Sciatic nerve (tissue), 2 donors: ENCODE results near the gene PDCD6IP. TPM values are rescaled to one million over a fixed set of nuclear protein-coding genes. Genes with fewer than 3 reads are reported as not detected.
A peak's percentile ranks its signal among the peaks of the same experiment; 100 is the strongest.

Experiments used
- ATAC-seq: fragments of 200-7000 bp; cut with Tn5 transposase; one replicate; pipeline ENCODE4 v1.9.1; 2020; ENCODE audit warnings: mild to moderate bottlenecking, moderate library complexity
- DNase-seq: peaks from one replicate; pipeline ENCODE4 v3.0.0-alpha.2; 2020; ENCODE audit warnings: low spot score
- intact Hi-C: fragments of 100-400 bp; cut with DNase I; formaldehyde crosslinking; loops from one replicate; pipeline ENCODE4 v1.14.2; 2022
- total RNA-seq: library from RNA; stranded (reverse); fragmentation: NEBNext Ultra II Directional; extraction: Animal tissue kit (Norgen Biotek cat#: 25700); gene quantifications from one replicate; pipeline ENCODE4 v1.2.1, GENCODE V29; 2021
- donor health status: DM: no; HTN: no; CAD: no.
- donor health status: DM: no; HTN: no; CAD: no.

The PDCD6IP gene
- total RNA-seq, 1 donor from 2014 or later = 252 TPM

DNA sequence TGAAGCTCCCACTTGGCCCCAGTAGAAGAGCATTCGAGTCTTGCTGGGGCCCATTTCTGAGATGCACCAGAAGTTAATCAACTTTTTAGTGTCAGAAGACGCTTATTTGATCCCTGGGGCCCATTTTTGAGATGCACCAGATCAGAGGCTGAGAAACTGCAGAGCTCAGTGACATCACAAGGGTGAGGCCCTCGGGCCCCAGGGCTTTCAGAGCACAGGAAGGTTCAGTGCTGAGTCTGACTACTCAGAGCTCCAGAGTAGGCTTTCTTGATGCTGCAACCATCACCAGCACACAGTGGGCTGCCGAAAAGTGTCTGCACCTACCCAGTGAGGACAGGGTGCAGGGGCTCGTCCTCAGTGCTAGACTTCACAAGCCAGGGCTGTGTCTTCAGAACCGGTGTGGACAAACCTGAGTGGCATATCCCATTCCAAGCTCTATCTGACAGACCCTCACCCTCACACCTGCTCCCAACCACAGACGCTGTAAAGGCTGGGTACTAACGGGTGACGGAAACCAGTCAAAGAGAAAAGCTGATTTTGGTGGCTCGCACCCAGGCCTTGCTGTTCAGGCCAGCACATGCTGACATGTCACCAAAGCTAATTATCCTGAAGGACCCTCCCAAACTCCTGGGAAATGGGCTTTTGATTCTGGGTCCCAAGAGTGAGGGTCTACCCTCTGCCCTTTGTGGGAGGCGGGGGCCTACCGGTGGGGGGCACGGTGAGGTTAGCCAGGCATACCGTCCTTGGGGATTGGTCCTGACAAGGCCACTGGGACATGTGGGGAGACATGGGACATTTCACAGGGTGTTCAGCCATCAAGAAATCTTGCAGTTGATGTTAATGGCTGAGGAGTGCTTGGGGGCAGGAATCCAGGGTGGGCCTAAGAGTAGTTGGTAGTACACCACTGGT, 83.0 kb downstream of the PDCD6IP start:
- intact Hi-C loops = no loop called here
- ATAC-seq (no peak), DNase-seq (no peak)

GRCh38 chr3:33882296-33882695, 83.9 kb downstream of the PDCD6IP start:
- no peak for ATAC-seq
- intact Hi-C loops = no loop called here
- no peak for DNase-seq

DNA sequence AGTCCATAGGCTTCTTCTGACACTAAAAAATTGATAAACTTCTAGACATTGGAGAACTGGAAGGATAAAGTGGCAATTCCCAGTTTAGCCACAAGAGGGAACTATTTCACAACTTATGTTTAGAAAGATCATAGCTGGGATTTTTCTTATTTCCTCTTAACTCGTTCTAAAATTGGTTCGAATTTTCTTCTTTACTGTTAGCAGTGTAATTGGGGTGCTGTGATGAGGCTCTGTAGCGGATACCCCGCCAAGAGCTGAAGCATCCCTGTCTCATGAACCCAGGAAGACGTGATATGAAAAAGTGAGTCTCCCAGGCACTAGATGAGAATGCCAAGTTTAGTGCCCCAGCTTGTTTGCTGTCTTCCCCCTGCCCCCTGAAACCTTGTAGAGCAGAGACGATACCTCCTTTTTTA, 85.1 kb downstream of the PDCD6IP start:
- intact Hi-C loops = no loop called here
- ATAC-seq = peak; percentile 52

DNA sequence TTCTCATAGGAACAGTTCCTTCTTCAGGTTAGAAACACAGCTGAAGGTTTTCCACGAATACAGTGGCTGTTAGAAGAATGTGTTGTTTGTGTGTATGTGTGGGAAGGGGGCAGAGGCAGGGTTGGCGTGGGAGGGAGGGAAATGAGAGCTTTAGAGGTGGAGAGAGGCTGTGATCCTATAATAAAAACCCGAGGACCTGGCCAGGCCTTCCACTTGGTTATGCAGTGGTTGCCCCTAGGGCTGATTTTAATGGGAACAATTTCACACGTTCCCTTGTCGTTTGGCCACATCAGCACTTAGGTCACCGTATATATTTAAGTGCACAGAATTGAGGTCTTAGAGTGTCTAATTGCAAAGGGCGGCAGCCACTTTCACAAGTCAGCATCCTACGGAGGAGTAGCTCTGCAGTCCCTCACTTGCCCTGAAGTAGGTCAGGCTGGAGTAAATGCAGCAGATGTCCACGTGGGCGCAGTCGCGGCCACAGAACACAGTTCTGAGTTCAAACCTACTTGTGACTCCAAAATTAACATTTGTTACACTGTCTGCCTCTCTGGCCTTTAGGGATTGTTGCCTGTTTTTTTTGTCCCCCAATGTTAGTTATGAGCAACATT, 85.6 kb downstream of the PDCD6IP start:
- DNase-seq (no peak), ATAC-seq (peak; percentile 87)
- intact Hi-C loops = no loop called here

More for the DNA sequence above, 85.1 kb downstream of the PDCD6IP start:
- no peak for DNase-seq

GRCh38 chr3:33884701-33885100, 86.3 kb downstream of the PDCD6IP start:
- intact Hi-C loops = no loop called here
- peak; percentile 6 for ATAC-seq
- DNase-seq = no peak

DNA sequence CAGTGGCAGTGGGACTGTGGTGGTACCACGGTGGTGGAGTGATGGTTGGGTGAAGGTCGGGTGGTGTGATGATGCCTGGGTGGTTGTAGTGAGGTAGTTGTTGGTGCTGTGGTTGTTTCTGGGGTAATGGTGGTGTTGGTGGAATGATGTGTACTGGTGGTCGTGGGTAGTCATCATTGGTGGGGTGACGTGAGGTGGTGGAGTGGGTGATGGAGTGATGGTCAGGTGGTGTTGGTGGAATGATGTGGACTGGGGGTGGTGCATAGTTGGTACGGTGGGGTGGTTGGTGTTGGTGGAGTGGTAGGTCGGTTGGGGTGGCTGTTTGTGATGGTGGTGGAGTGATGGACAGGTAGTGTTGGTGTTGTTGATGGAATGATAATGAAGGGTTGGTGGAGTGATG, 87.1 kb downstream of the PDCD6IP start:
- ATAC-seq (no peak), DNase-seq (no peak)
- intact Hi-C loops = no loop called here

GRCh38 chr3:33886015-33886414, 87.6 kb downstream of the PDCD6IP start:
- no peak for DNase-seq
- ATAC-seq = no peak
- intact Hi-C loops = no loop called here

GRCh38 chr3:33887478-33887877, 89.0 kb downstream of the PDCD6IP start:
- intact Hi-C loops = no loop called here
- ATAC-seq = no peak
- no peak for DNase-seq

DNA sequence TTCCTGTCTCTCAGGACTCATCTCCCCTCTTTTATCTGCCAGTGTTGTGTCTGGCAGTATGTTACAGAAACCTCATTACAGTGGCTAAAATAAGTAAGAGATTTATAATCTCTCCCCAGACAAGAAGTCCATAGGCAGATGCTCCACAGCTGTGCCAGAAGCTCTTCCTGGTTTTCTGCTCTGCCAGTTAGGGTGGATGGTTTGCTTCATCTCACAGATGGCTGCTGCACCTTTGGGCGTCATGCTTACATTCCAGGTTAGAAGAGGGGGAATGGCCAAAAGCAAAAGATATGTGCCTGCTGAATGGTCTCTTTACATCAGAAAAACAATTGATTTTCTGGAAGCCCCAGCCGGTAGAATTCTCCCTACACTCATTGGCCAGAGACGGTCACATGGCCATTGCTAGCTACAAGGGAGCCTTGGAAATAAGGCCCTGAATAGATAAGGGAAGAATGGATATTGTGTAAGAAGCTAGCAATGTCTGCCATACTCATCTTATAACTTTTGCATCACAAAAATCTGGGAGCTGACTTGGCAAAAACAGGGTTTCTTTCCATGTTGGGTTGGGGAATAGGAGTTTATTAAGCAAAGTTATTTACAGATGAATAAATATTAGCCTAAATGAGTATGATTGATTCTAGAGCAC, 91.1 kb downstream of the PDCD6IP start:
- intact Hi-C loops = no loop called here
- no peak for DNase-seq
- no peak for ATAC-seq

- no peak for ATAC-seq
- no peak for DNase-seq
- intact Hi-C loops = no loop called here
Observed at GRCh38 chr3:33892655-33893054, 94.2 kb downstream of the PDCD6IP start.

DNA sequence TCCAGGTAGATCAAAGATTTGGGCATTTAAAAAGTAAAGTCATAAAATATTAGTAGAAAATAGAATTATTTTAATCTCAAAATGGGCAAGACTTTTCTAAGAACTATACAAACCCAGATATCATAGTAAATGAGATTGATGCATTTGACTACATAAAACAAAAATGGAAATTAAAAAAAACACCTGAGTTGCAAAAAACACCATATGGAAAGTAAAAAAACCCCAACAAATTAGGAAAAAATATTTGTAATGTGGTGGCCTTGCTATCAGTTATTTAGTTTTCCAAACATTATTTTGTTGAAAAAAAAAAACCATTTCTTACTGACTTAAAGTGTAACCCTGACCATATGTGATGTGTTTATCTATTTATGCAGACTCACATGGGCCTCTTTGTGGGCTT, 97.2 kb downstream of the PDCD6IP start:
- DNase-seq (no peak), ATAC-seq (no peak)
- intact Hi-C loops = no loop called here

DNA sequence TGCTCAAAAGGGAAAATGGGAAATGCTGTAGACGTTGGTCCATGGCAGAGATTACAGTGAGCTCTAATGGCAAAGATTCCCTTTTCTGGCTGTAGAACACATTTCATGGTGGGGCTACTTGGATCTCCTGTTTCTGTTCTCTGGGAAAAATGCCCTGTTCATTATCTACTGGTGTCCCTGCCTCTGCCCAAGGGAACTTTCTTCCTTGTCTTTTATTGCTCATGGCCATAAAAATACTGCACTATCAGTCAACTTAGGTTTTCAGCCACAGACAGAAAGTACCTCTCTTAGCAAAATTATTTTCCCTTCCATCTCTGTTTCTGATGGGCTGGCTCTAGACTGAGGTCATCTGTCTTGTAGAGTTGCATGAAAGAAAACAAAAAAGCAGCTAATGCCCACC, 98.9 kb downstream of the PDCD6IP start:
- intact Hi-C loops = no loop called here
- DNase-seq (no peak), ATAC-seq (no peak)

DNA sequence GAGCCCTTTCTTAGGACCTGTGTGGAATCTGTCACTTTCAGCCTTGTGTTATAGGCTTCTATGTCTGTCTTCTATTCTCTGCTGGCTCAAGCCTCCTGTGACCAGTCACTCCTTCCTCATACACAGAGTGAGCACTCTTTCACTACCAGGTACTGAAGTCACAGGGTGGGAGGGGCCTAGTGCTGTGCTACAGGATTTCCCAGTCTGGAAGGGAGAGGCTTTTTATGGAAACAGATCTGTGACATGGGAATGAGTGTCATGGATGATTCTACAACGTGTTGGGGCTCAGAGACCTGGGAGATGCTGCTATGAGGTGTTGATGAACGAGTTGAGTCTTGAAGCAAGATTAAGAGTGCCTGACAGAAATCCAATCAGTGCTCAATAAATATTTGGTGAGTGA, 100.5 kb downstream of the PDCD6IP start:
- intact Hi-C loops = no loop called here
- no peak for DNase-seq
- no peak for ATAC-seq

- ATAC-seq = no peak
- DNase-seq = no peak
- intact Hi-C loops = loop anchor here (5.0 kb wide), 1 partner anchor 68 kb away; no protein-coding TSS in a partner anchor
Observed at GRCh38 chr3:33900440-33900808, 102.0 kb downstream of the PDCD6IP start.

- DNase-seq (no peak), ATAC-seq (no peak)
- intact Hi-C loops = loop anchor here (5.0 kb wide), 1 partner anchor 69 kb away; no protein-coding TSS in a partner anchor
Observed at GRCh38 chr3:33900809-33901505, 102.5 kb downstream of the PDCD6IP start.

GRCh38 chr3:33901862-33902563, 103.6 kb downstream of the PDCD6IP start:
- no peak for DNase-seq
- no peak for ATAC-seq
- intact Hi-C loops = loop anchor here (5.0 kb wide), 1 partner anchor 70 kb away; no protein-coding TSS in a partner anchor

DNA sequence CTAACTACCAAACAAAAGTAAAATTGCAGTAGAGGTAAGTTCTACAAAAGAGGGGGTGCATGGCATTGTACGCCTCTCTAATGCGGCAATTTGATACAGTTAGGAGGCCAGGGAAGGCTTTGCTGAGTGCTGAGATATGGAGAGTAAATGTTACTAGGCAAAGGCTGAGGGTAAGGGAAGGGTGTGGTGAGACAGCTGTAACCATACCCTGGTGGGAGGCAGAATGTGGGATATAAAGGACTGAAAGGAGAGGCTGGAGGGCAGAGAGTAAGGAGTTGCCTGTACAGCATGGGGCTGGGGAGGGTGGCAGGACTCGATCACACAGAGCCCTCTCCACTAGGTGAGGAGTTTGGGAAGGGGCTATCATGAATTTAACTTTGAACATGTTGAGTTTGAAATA, 106.3 kb downstream of the PDCD6IP start:
- intact Hi-C loops = loop anchor here (5.0 kb wide), 1 partner anchor 72 kb away; no protein-coding TSS in a partner anchor
- DNase-seq = no peak
- ATAC-seq = no peak

DNA sequence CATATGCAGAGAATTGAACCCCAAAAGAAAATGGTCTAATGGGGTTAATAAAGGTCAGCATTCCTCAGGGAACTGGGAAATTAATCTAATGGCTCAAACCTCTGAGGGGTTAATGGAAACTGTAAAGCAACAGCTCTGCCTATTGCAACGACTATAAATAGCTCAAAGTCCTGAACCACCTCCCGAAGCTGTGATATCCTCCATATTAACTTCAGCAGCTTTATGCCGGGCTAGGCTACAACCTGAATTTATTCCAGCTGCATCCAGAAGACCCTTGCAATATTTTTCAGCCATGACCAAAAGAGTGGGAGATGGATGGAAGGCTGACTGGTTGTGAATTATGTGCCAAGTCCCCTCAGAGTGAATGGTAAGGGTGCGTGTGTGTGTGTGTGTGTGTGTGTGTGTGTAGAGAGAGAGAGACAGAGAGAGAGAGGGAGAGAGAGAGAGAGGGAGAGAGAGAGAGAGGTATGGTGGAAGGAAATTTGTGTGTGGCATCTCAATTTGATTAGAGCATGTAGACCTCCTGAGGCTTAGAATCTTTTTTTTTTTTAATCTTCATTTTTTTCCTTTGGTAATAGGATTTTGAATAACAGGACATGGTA, 109.9 kb downstream of the PDCD6IP start:
- ATAC-seq (no peak), DNase-seq (no peak)
- intact Hi-C loops = no loop called here
